ENCODE measurements around the gene ADGRG7.

ADGRG7 gene

GRCh38 chr3:100562224-100562857, 47.1 kb upstream of the ADGRG7 start:
- H3K9me3 ChIP-seq (replicated peaks in 1 of 2; ENCODE audit: control insufficient read depth in 2 of 2, insufficient read depth in 1 of 2, low read depth in 1 of 2, low read length in 2 of 2), result no peaks in the 10 kb centered on the region
- H3K4me3 ChIP-seq (ENCODE audit: low read length in 2 of 2), result no peak overlapping the region
- H3K4me2 ChIP-seq (ENCODE audit: insufficient read depth, low read length, poor library complexity, severe bottlenecking), result no peak overlapping the region
- peaks cover 0 to 6% of the 10 kb centered on the region in 2 donors for H3K4me1 ChIP-seq (ENCODE audit: control insufficient read depth in 2 of 2, insufficient read depth in 1 of 2, low read depth in 1 of 2, low read length in 2 of 2)
- no peak overlapping the region for H4K8ac ChIP-seq (ENCODE audit: low read depth, low read length)
- H2AK5ac ChIP-seq (ENCODE audit: low read depth, low read length), result no peak overlapping the region
- no peak overlapping the region for H3K27ac ChIP-seq (replicated peaks; ENCODE audit: low read length)
- WGBS, 2 donors (ENCODE audit: extremely low coverage in 2 of 2, insufficient read length in 2 of 2, insufficient replicate concordance in 1 of 2), result 100% methylated on average over 1 of the region's 4 CpGs; no CpG with 5 or more reads in 1 of the 2 donors
- peaks cover 0 to 1% (median 0%) of the 10 kb centered on the region in 3 experiments for H3K27me3 ChIP-seq (ENCODE audit: control insufficient read depth in 3 of 3, insufficient read depth in 3 of 3, low read depth in 1 of 3, low read length in 3 of 3)
- H2BK15ac ChIP-seq (ENCODE audit: low read length), result no peak overlapping the region
- H2BK120ac ChIP-seq (ENCODE audit: low read depth, low read length), result no peak overlapping the region
- peaks cover 2% of the 10 kb centered on the region for H3K79me1 ChIP-seq (ENCODE audit: low read depth, low read length)
- no peak overlapping the region for H3K14ac ChIP-seq (ENCODE audit: low read length)
- H4K91ac ChIP-seq (ENCODE audit: low read depth, low read length, poor library complexity), result no peak overlapping the region
- no peak for DNase-seq (ENCODE audit: low spot score)
- H3K18ac ChIP-seq (ENCODE audit: low read length), result no peak overlapping the region
- H3K9ac ChIP-seq (ENCODE audit: low read depth, low read length, poor library complexity), result no peak overlapping the region
- no peak overlapping the region for H3K4ac ChIP-seq (ENCODE audit: low read length)
- H2BK12ac ChIP-seq (ENCODE audit: low read length), result no peak overlapping the region
- H3K23ac ChIP-seq (ENCODE audit: low read depth, low read length, poor library complexity), result no peak overlapping the region
- no peaks in the 10 kb centered on the region for H3K36me3 ChIP-seq (replicated peaks in 1 of 2; ENCODE audit: control insufficient read depth in 2 of 2, insufficient read depth in 2 of 2, low read length in 2 of 2)
- no peak overlapping the region for H2BK5ac ChIP-seq (ENCODE audit: low read length)
- no peak overlapping the region for H2AFZ ChIP-seq (ENCODE audit: low read length)

- Histone ChIP-seq H2BK5ac (ENCODE audit: low read length) (no peak overlapping the region), H3K9me3 (replicated peaks in 1 of 2; ENCODE audit: control insufficient read depth in 2 of 2, insufficient read depth in 1 of 2, low read depth in 1 of 2, low read length in 2 of 2) (no peaks in the 10 kb centered on the region), H3K4ac (ENCODE audit: low read length) (no peak overlapping the region), H2BK12ac (ENCODE audit: low read length) (no peak overlapping the region), H3K27ac (replicated peaks; ENCODE audit: low read length) (no peak overlapping the region), H3K36me3 (replicated peaks in 1 of 2; ENCODE audit: control insufficient read depth in 2 of 2, insufficient read depth in 2 of 2, low read length in 2 of 2) (no peaks in the 10 kb centered on the region), H4K91ac (ENCODE audit: low read depth, low read length, poor library complexity) (no peak overlapping the region), H2AK5ac (ENCODE audit: low read depth, low read length) (no peak overlapping the region), H3K27me3 (ENCODE audit: control insufficient read depth in 3 of 3, insufficient read depth in 3 of 3, low read depth in 1 of 3, low read length in 3 of 3) (peaks cover 0 to 1% (median 0%) of the 10 kb centered on the region in 3 experiments), H3K18ac (ENCODE audit: low read length) (no peak overlapping the region), H4K8ac (ENCODE audit: low read depth, low read length) (no peak overlapping the region), H3K4me2 (ENCODE audit: insufficient read depth, low read length, poor library complexity, severe bottlenecking) (no peak overlapping the region), H3K23ac (ENCODE audit: low read depth, low read length, poor library complexity) (no peak overlapping the region), H2AFZ (ENCODE audit: low read length) (no peak overlapping the region), H3K9ac (ENCODE audit: low read depth, low read length, poor library complexity) (no peak overlapping the region), H3K79me1 (ENCODE audit: low read depth, low read length) (no peaks in the 10 kb centered on the region), H3K4me3 (ENCODE audit: low read length in 2 of 2) (no peak overlapping the region), H3K14ac (ENCODE audit: low read length) (no peak overlapping the region), H2BK120ac (ENCODE audit: low read depth, low read length) (no peak overlapping the region), H3K4me1 (ENCODE audit: control insufficient read depth in 2 of 2, insufficient read depth in 1 of 2, low read depth in 1 of 2, low read length in 2 of 2) (peaks cover 0 to 6% of the 10 kb centered on the region in 2 donors), H2BK15ac (ENCODE audit: low read length) (no peak overlapping the region)
- no peak for DNase-seq (ENCODE audit: low spot score)
- WGBS, 2 donors (ENCODE audit: extremely low coverage in 2 of 2, insufficient read length in 2 of 2, insufficient replicate concordance in 1 of 2), result no CpG with 5 or more reads among the region's 1 CpG
These were observed 46.2 kb upstream of the ADGRG7 start for GRCh38 chr3:100563228-100563627.

- Histone ChIP-seq H3K18ac (ENCODE audit: low read length) (no peak overlapping the region), H2BK120ac (ENCODE audit: low read depth, low read length) (no peak overlapping the region), H3K4ac (ENCODE audit: low read length) (no peak overlapping the region), H3K79me1 (ENCODE audit: low read depth, low read length) (no peaks in the 10 kb centered on the region), H3K36me3 (replicated peaks in 1 of 2; ENCODE audit: control insufficient read depth in 2 of 2, insufficient read depth in 2 of 2, low read length in 2 of 2) (no peaks in the 10 kb centered on the region), H2BK12ac (ENCODE audit: low read length) (no peak overlapping the region), H3K14ac (ENCODE audit: low read length) (no peak overlapping the region), H3K23ac (ENCODE audit: low read depth, low read length, poor library complexity) (no peak overlapping the region), H2AFZ (ENCODE audit: low read length) (no peak overlapping the region), H2BK5ac (ENCODE audit: low read length) (no peak overlapping the region), H2BK15ac (ENCODE audit: low read length) (no peak overlapping the region), H3K9ac (ENCODE audit: low read depth, low read length, poor library complexity) (no peak overlapping the region), H3K4me1 (ENCODE audit: control insufficient read depth in 2 of 2, insufficient read depth in 1 of 2, low read depth in 1 of 2, low read length in 2 of 2) (peaks cover 0 to 6% of the 10 kb centered on the region in 2 donors), H4K91ac (ENCODE audit: low read depth, low read length, poor library complexity) (no peak overlapping the region), H3K9me3 (replicated peaks in 1 of 2; ENCODE audit: control insufficient read depth in 2 of 2, insufficient read depth in 1 of 2, low read depth in 1 of 2, low read length in 2 of 2) (no peaks in the 10 kb centered on the region), H2AK5ac (ENCODE audit: low read depth, low read length) (no peak overlapping the region), H4K8ac (ENCODE audit: low read depth, low read length) (no peak overlapping the region), H3K4me2 (ENCODE audit: insufficient read depth, low read length, poor library complexity, severe bottlenecking) (no peak overlapping the region), H3K27ac (replicated peaks; ENCODE audit: low read length) (no peak overlapping the region), H3K27me3 (ENCODE audit: control insufficient read depth in 3 of 3, insufficient read depth in 3 of 3, low read depth in 1 of 3, low read length in 3 of 3) (no peaks in the 10 kb centered on the region), H3K4me3 (ENCODE audit: low read length in 2 of 2) (no peak overlapping the region)
- no CpG with 5 or more reads among the region's 2 CpGs for WGBS, 2 donors (ENCODE audit: extremely low coverage in 2 of 2, insufficient read length in 2 of 2, insufficient replicate concordance in 1 of 2)
- DNase-seq (ENCODE audit: low spot score), result no peak
These were observed 45.7 kb upstream of the ADGRG7 start for GRCh38 chr3:100563652-100564211.

- Histone ChIP-seq H3K27ac (replicated peaks; ENCODE audit: low read length) (no peak overlapping the region), H2BK15ac (ENCODE audit: low read length) (no peak overlapping the region), H3K14ac (ENCODE audit: low read length) (no peak overlapping the region), H3K27me3 (ENCODE audit: control insufficient read depth in 3 of 3, insufficient read depth in 3 of 3, low read depth in 1 of 3, low read length in 3 of 3) (no peaks in the 10 kb centered on the region), H2AK5ac (ENCODE audit: low read depth, low read length) (no peak overlapping the region), H2BK12ac (ENCODE audit: low read length) (no peak overlapping the region), H3K23ac (ENCODE audit: low read depth, low read length, poor library complexity) (no peak overlapping the region), H4K8ac (ENCODE audit: low read depth, low read length) (no peak overlapping the region), H3K9me3 (replicated peaks in 1 of 2; ENCODE audit: control insufficient read depth in 2 of 2, insufficient read depth in 1 of 2, low read depth in 1 of 2, low read length in 2 of 2) (no peaks in the 10 kb centered on the region), H2AFZ (ENCODE audit: low read length) (no peak overlapping the region), H3K9ac (ENCODE audit: low read depth, low read length, poor library complexity) (no peak overlapping the region), H3K4ac (ENCODE audit: low read length) (no peak overlapping the region), H3K4me2 (ENCODE audit: insufficient read depth, low read length, poor library complexity, severe bottlenecking) (no peak overlapping the region), H3K4me1 (ENCODE audit: control insufficient read depth in 2 of 2, insufficient read depth in 1 of 2, low read depth in 1 of 2, low read length in 2 of 2) (no peaks in the 10 kb centered on the region), H2BK120ac (ENCODE audit: low read depth, low read length) (no peak overlapping the region), H3K36me3 (replicated peaks in 1 of 2; ENCODE audit: control insufficient read depth in 2 of 2, insufficient read depth in 2 of 2, low read length in 2 of 2) (no peaks in the 10 kb centered on the region), H3K18ac (ENCODE audit: low read length) (no peak overlapping the region), H4K91ac (ENCODE audit: low read depth, low read length, poor library complexity) (no peak overlapping the region), H3K4me3 (ENCODE audit: low read length in 2 of 2) (no peak overlapping the region), H2BK5ac (ENCODE audit: low read length) (no peak overlapping the region), H3K79me1 (ENCODE audit: low read depth, low read length) (no peaks in the 10 kb centered on the region)
- WGBS, 2 donors (ENCODE audit: extremely low coverage in 2 of 2, insufficient read length in 2 of 2, insufficient replicate concordance in 1 of 2), result no CpG with 5 or more reads among the region's 2 CpGs
- no peak for DNase-seq (ENCODE audit: low spot score)
These were observed 38.6 kb upstream of the ADGRG7 start for GRCh38 chr3:100570811-100571210.
